CD14-positive monocyte (primary cell): Measurements from ENCODE around the gene TTLL10. TPM values are rescaled to one million over a fixed set of nuclear protein-coding genes. Genes with fewer than 3 reads are reported as not detected.

Experiments used
- DNase-seq, 3 donors: peaks; one replicate each; pipeline ENCODE4 v3.0.0-alpha.2; 2011 to 2022
- H2AFZ ChIP-seq: 2 replicates; pipeline ENCODE4 v1.6.0; 2012; ENCODE audit warnings: mild to moderate bottlenecking, low read depth, low read length, inconsistent platforms; ENCODE audit not compliant: insufficient read depth, poor library complexity, severe bottlenecking
- H3K27ac ChIP-seq, 2 donors: 1 replicate in 1 of 2; 2 replicates in 1 of 2; pipeline ENCODE4 v1.5.1; 2012 to 2013; ENCODE audit warnings: low read length in 2 of 2, control low read depth in 1 of 2, inconsistent platforms in 1 of 2, low read depth in 1 of 2, mild to moderate bottlenecking in 1 of 2
- H3K27me3 ChIP-seq, 2 donors: one replicate each; pipeline versions ENCODE4 v1.6.0 to v1.6.1; 2011 to 2013; ENCODE audit warnings: low read length in 2 of 2; ENCODE audit not compliant: control insufficient read depth in 2 of 2, insufficient read depth in 2 of 2
- H3K36me3 ChIP-seq, 2 donors: replicated peaks in 1 of 2; 1 replicate in 1 of 2; 2 replicates in 1 of 2; pipeline versions ENCODE4 v1.5.1 to v1.6.1; 2012 to 2013; ENCODE audit warnings: low read length in 2 of 2, control low read depth in 1 of 2, inconsistent platforms in 1 of 2, mild to moderate bottlenecking in 1 of 2; ENCODE audit not compliant: insufficient read depth in 2 of 2, control insufficient read depth in 1 of 2
- H3K4me1 ChIP-seq, 2 donors: 1 replicate in 1 of 2; 2 replicates in 1 of 2; pipeline versions ENCODE4 v1.5.1 to v1.6.1; 2012 to 2013; ENCODE audit warnings: low read length in 2 of 2, control low read depth in 1 of 2, inconsistent platforms in 1 of 2, mild to moderate bottlenecking in 1 of 2, moderate library complexity in 1 of 2; ENCODE audit not compliant: insufficient read depth in 2 of 2, control insufficient read depth in 1 of 2
- H3K4me2 ChIP-seq: replicated peaks from 2 replicates; pipeline ENCODE3; 2012; ENCODE audit warnings: low read length, moderate library complexity, mild to moderate bottlenecking; ENCODE audit not compliant: poor library complexity, severe bottlenecking; ENCODE audit errors: extremely low read depth
- H3K4me3 ChIP-seq, 3 experiments: fragments of 200-600 bp in 1 of 3; sonication (generic) in 1 of 3; replicated peaks in 1 of 3; 1 replicate in 2 of 3; 2 replicates in 1 of 3; pipeline ENCODE4 v1.5.1; 2011 to 2013; ENCODE audit warnings: low read length in 3 of 3, mild to moderate bottlenecking in 3 of 3, control low read depth in 2 of 3, low read depth in 2 of 3, inconsistent platforms in 1 of 3, moderate library complexity in 1 of 3
- H3K79me2 ChIP-seq: 2 replicates; pipeline ENCODE4 v1.6.0; 2012; ENCODE audit warnings: mild to moderate bottlenecking, control low read depth, inconsistent platforms, low read length, moderate library complexity; ENCODE audit not compliant: insufficient read depth
- H3K9ac ChIP-seq: 2 replicates; pipeline ENCODE4 v1.6.0; 2017; ENCODE audit warnings: low read length, mild to moderate bottlenecking; ENCODE audit not compliant: insufficient read depth, poor library complexity, severe bottlenecking
- H3K9me3 ChIP-seq, 2 donors: replicated peaks in 1 of 2; 1 replicate in 1 of 2; 2 replicates in 1 of 2; pipeline versions ENCODE4 v1.5.1 to v1.6.1; 2012 to 2013; ENCODE audit warnings: low read length in 2 of 2, control low read depth in 1 of 2; ENCODE audit not compliant: control insufficient read depth in 1 of 2, insufficient read depth in 1 of 2
- H4K20me1 ChIP-seq: 2 replicates; pipeline ENCODE4 v1.6.0; 2012; ENCODE audit warnings: mild to moderate bottlenecking, low read length, control low read depth, moderate library complexity; ENCODE audit not compliant: insufficient read depth
- H3K27ac Mint-ChIP-seq, 7 donors: one replicate each; pipeline ENCODE4 v1.8.0; 2020; ENCODE audit warnings: mild to moderate bottlenecking in 7 of 7, mixed read lengths in 7 of 7, moderate library complexity in 6 of 7, inconsistent platforms in 2 of 7
- H3K27me3 Mint-ChIP-seq, 3 donors: one replicate each; pipeline ENCODE4 v1.8.0; 2021 to 2022; ENCODE audit warnings: low read depth in 3 of 3, mild to moderate bottlenecking in 3 of 3, mixed read lengths in 3 of 3, moderate library complexity in 3 of 3, inconsistent platforms in 1 of 3
- H3K36me3 Mint-ChIP-seq, 2 donors: one replicate each; pipeline ENCODE4 v1.8.0; 2020; ENCODE audit warnings: mixed read lengths in 2 of 2, inconsistent platforms in 1 of 2, mild to moderate bottlenecking in 1 of 2
- H3K4me1 Mint-ChIP-seq: one replicate; pipeline ENCODE4 v1.8.0; 2020; ENCODE audit warnings: mild to moderate bottlenecking, mixed read lengths
- H3K4me3 Mint-ChIP-seq, 2 donors: one replicate each; pipeline ENCODE4 v1.8.0; 2020; ENCODE audit warnings: mild to moderate bottlenecking in 2 of 2, mixed read lengths in 2 of 2, moderate library complexity in 1 of 2
- H3K9me3 Mint-ChIP-seq, 7 donors: one replicate each; pipeline ENCODE4 v1.8.0; 2020 to 2022; ENCODE audit warnings: mixed read lengths in 7 of 7, mild to moderate bottlenecking in 6 of 7, moderate library complexity in 6 of 7, inconsistent platforms in 2 of 7
- WGBS: methylation state at CpG from one replicate; pipeline ENCODE4 v1.1.5; 2013; ENCODE audit warnings: missing lambda C conversion rate; ENCODE audit not compliant: insufficient coverage; 5-methylcytosine and 5-hydroxymethylcytosine counted together
- intact Hi-C, 2 donors: fragments of 100-400 bp; cut with micrococcal nuclease; formaldehyde crosslinking; loops; one replicate each; pipeline versions ENCODE4 v1.15.0 to v1.15.1; 2023
- polyA plus RNA-seq, 3 donors: library from polyadenylated mRNA; depleted of rRNA in 1 of 3; unstranded in 2 of 3; stranded (reverse) in 1 of 3; fragments of 300-500 nt in 2 of 3; fragments of >200 nt in 1 of 3; fragmentation: Illumina TruSeq in 2 of 3; gene quantifications; 1 replicate in 2 of 3; 2 replicates in 1 of 3; pipeline ENCODE4 v1.2.3, GENCODE V29; 2012 to 2021
- TF ChIP-seq, protein P1 (sequence below): fragments of 200-600 bp; IDR thresholded peaks from one replicate; pipeline ENCODE4 v1.8.0; 2022; ENCODE audit warnings: antibody characterized with exemption, mild to moderate bottlenecking

The TTLL10 gene
- polyA plus RNA-seq, 3 donors, result 0.06 TPM; not detected in 2

GRCh38 chr1:1204998-1205768 is 31.5 kb downstream of the TTLL10 start:
- Mint-ChIP-seq H3K27me3 (peaks cover 45 to 77% (median 50%) of the 10 kb centered on the region in 3 donors), H3K36me3 (peaks cover 0 to 1% of the 10 kb centered on the region in 2 donors), H3K27ac (no peak overlapping the region), H3K4me3 (no peak overlapping the region), H3K9me3 (peaks cover 0 to 3% (median 2%) of the 10 kb centered on the region in 7 donors), H3K4me1 (peaks cover 5% of the 10 kb centered on the region)
- no peaks in the 10 kb centered on the region for H3K4me1 ChIP-seq
- no peaks in the 10 kb centered on the region for H3K36me3 ChIP-seq
- TF ChIP-seq, protein P1, sequence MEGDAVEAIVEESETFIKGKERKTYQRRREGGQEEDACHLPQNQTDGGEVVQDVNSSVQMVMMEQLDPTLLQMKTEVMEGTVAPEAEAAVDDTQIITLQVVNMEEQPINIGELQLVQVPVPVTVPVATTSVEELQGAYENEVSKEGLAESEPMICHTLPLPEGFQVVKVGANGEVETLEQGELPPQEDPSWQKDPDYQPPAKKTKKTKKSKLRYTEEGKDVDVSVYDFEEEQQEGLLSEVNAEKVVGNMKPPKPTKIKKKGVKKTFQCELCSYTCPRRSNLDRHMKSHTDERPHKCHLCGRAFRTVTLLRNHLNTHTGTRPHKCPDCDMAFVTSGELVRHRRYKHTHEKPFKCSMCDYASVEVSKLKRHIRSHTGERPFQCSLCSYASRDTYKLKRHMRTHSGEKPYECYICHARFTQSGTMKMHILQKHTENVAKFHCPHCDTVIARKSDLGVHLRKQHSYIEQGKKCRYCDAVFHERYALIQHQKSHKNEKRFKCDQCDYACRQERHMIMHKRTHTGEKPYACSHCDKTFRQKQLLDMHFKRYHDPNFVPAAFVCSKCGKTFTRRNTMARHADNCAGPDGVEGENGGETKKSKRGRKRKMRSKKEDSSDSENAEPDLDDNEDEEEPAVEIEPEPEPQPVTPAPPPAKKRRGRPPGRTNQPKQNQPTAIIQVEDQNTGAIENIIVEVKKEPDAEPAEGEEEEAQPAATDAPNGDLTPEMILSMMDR, result no peak
- no peak overlapping the region for H3K4me2 ChIP-seq
- H2AFZ ChIP-seq, result no peak overlapping the region
- H3K27ac ChIP-seq, result no peak overlapping the region
- WGBS, result 85% methylated on average over 16 of the region's 19 CpGs
- peaks cover 7 to 55% of the 10 kb centered on the region in 2 donors for H3K27me3 ChIP-seq
- H3K9me3 ChIP-seq, result no peaks in the 10 kb centered on the region
- no peaks in the 10 kb centered on the region for H3K79me2 ChIP-seq
- intact Hi-C loops, result no loop called here
- no peak for DNase-seq
- no peak overlapping the region for H3K9ac ChIP-seq
- no peaks in the 10 kb centered on the region for H4K20me1 ChIP-seq
- no peak overlapping the region for H3K4me3 ChIP-seq

DNA sequence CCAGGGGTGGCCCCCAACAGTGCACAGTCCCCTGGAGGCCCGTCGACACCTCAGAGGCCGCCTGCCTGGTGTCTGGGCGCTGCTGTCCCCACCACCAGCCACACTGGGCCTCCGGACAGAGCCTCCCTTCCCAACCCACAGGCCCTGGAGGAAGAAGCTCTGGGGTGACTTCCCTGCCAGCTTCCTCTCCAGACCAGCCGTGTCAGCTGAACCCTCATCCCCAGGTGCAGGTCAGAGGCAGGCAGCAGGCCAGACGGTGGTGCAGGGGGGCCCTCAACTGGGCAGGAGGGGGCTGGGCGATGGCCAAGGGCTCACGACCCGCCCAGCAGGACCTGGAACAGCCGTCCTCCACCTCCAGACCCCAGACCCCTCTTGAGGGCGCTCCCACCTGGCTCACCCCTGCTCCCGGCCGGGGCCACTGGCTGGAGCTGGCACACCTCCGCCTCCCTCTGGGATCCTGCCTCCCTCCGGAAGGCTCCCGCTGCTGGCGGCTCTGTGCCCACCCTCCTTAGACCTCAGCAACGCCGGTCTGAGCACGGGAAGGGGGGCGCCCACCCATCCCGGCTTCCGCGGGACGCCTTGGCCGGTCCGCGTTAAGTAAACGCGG is 32.2 kb downstream of the TTLL10 start:
- WGBS, result 11% methylated on average over 30 of the region's 31 CpGs
- Histone ChIP-seq H3K79me2 (no peaks in the 10 kb centered on the region), H4K20me1 (no peaks in the 10 kb centered on the region), H3K4me3 (no peak overlapping the region), H3K27me3 (peaks cover 7 to 49% of the 10 kb centered on the region in 2 donors), H3K27ac (no peak overlapping the region), H3K9ac (no peak overlapping the region), H2AFZ (no peak overlapping the region), H3K9me3 (no peaks in the 10 kb centered on the region), H3K4me1 (no peaks in the 10 kb centered on the region), H3K36me3 (no peaks in the 10 kb centered on the region), H3K4me2 (no peak overlapping the region)
- intact Hi-C loops, result no loop called here
- H3K27me3 Mint-ChIP-seq, result peaks cover 40 to 74% (median 46%) of the 10 kb centered on the region in 3 donors
- no peak overlapping the region for H3K4me3 Mint-ChIP-seq
- DNase-seq, result no peak
- H3K27ac Mint-ChIP-seq, result no peak overlapping the region
- H3K9me3 Mint-ChIP-seq, result peaks cover 0 to 3% (median 2%) of the 10 kb centered on the region in 7 donors
- peaks cover 0 to 1% of the 10 kb centered on the region in 2 donors for H3K36me3 Mint-ChIP-seq
- H3K4me1 Mint-ChIP-seq, result peaks cover 5% of the 10 kb centered on the region
- TF ChIP-seq, protein P1, result no peak
